IMR-90 (cell line): ENCODE results near the gene ZNF200. TPM values are rescaled to one million over a fixed set of nuclear protein-coding genes. Genes with fewer than 3 reads are reported as not detected.

ENCODE experiments used
- ATAC-seq: fragments of 200-7000 bp; cut with Tn5 transposase; 2 replicates; pipeline ENCODE4 v1.9.1; 2020; ENCODE audit warnings: low read depth, mild to moderate bottlenecking, moderate library complexity
- BruUV-seq: library from RNA; stranded (reverse); fragments of 400-500 nt; replicated peaks from 2 replicates; lab custom pipeline; 2021; lab: Mats Ljungman, UMichigan
- CTCF ChIA-PET: fragments of 300-600 bp; formaldehyde crosslinking; extraction: SDS; loops from one replicate; lab custom pipeline; 2021; ENCODE audit warnings: antibody characterized with exemption; lab: Yijun Ruan, JAX
- POLR2A ChIA-PET: fragments of 300-600 bp; sonication (Branson Sonifier 250); formaldehyde crosslinking; loops from one replicate; lab custom pipeline; 2022; ENCODE audit warnings: antibody characterized with exemption; ENCODE audit not compliant: unreplicated experiment; lab: Charles Lee
- DNase-seq: peaks from one replicate; pipeline ENCODE4 v3.0.0; 2013
- H2AFZ ChIP-seq: replicated peaks from 2 replicates; pipeline ENCODE3; 2013; ENCODE audit warnings: low read length, mild to moderate bottlenecking; ENCODE audit not compliant: poor library complexity
- H2AK5ac ChIP-seq: 2 replicates; pipeline ENCODE4 v1.6.1; 2013; ENCODE audit warnings: low read depth, low read length, inconsistent platforms
- H2AK9ac ChIP-seq: replicated peaks from 2 replicates; pipeline ENCODE3; 2013; ENCODE audit warnings: mild to moderate bottlenecking, low read depth, low read length, moderate library complexity; ENCODE audit not compliant: poor library complexity
- H2BK120ac ChIP-seq: 2 replicates; pipeline ENCODE4 v1.6.1; 2013; ENCODE audit warnings: low read depth, low read length, inconsistent platforms
- H2BK15ac ChIP-seq: 3 replicates; pipeline ENCODE4 v1.6.1; 2013; ENCODE audit warnings: low read depth, low read length, inconsistent platforms
- H2BK20ac ChIP-seq: 2 replicates; pipeline ENCODE4 v1.6.1; 2013; ENCODE audit warnings: low read depth, mild to moderate bottlenecking, inconsistent platforms, low read length, moderate library complexity
- H2BK5ac ChIP-seq: 2 replicates; pipeline ENCODE4 v1.6.1; 2013; ENCODE audit warnings: mild to moderate bottlenecking, low read depth, low read length, inconsistent platforms; ENCODE audit not compliant: poor library complexity, severe bottlenecking
- H3K14ac ChIP-seq: replicated peaks from 2 replicates; pipeline ENCODE4 v1.6.1; 2013; ENCODE audit warnings: low read depth, low read length, inconsistent platforms
- H3K18ac ChIP-seq: 2 replicates; pipeline ENCODE4 v1.6.1; 2013; ENCODE audit warnings: low read depth, low read length, control low read depth
- H3K23ac ChIP-seq: 2 replicates; pipeline ENCODE4 v1.6.1; 2013; ENCODE audit warnings: low read depth, low read length, inconsistent platforms
- H3K27ac ChIP-seq: 2 replicates; pipeline ENCODE4 v1.5.1; 2013; ENCODE audit warnings: mild to moderate bottlenecking, control low read depth, low read length; ENCODE audit not compliant: insufficient read depth
- H3K27me3 ChIP-seq: 2 replicates; pipeline ENCODE4 v1.6.1; 2013; ENCODE audit warnings: low read length; ENCODE audit not compliant: control insufficient read depth, insufficient read depth
- H3K36me3 ChIP-seq: 2 replicates; pipeline ENCODE4 v1.6.1; 2013; ENCODE audit warnings: low read length, mixed read lengths; ENCODE audit not compliant: control insufficient read depth, insufficient read depth
- H3K4ac ChIP-seq: 2 replicates; pipeline ENCODE4 v1.6.1; 2013; ENCODE audit warnings: low read depth, low read length, inconsistent platforms
- H3K4me1 ChIP-seq: 2 replicates; pipeline ENCODE4 v1.6.1; 2013; ENCODE audit warnings: low read length, mixed read lengths; ENCODE audit not compliant: control insufficient read depth, insufficient read depth
- H3K4me2 ChIP-seq: 2 replicates; pipeline ENCODE4 v1.6.1; 2013; ENCODE audit warnings: low read depth, mild to moderate bottlenecking, control low read depth, low read length, moderate library complexity
- H3K4me3 ChIP-seq: 2 replicates; pipeline ENCODE4 v1.5.1; 2013; ENCODE audit warnings: low read depth, mild to moderate bottlenecking, control low read depth, low read length, moderate library complexity; ENCODE audit not compliant: insufficient read depth
- H3K56ac ChIP-seq: 2 replicates; pipeline ENCODE4 v1.6.1; 2013; ENCODE audit warnings: low read length, inconsistent platforms; ENCODE audit not compliant: insufficient read depth; ENCODE audit errors: extremely low read depth
- H3K79me1 ChIP-seq, 2 experiments: 2 replicates each; pipeline ENCODE4 v1.6.1; 2013; ENCODE audit warnings: low read length in 2 of 2, inconsistent platforms in 1 of 2, low read depth in 1 of 2
- H3K9ac ChIP-seq: 2 replicates; pipeline ENCODE4 v1.6.1; 2013; ENCODE audit warnings: low read depth, low read length, control low read depth
- H3K9me1 ChIP-seq: 2 replicates; pipeline ENCODE4 v1.6.1; 2013; ENCODE audit warnings: low read length, inconsistent platforms; ENCODE audit not compliant: insufficient read depth
- H3K9me3 ChIP-seq: 2 replicates; pipeline ENCODE4 v1.6.1; 2013; ENCODE audit warnings: low read length; ENCODE audit not compliant: control insufficient read depth, insufficient read depth
- H4K20me1 ChIP-seq: 2 replicates; pipeline ENCODE4 v1.6.1; 2013; ENCODE audit warnings: low read length, inconsistent platforms; ENCODE audit not compliant: insufficient read depth
- H4K5ac ChIP-seq: 2 replicates; pipeline ENCODE4 v1.6.1; 2013; ENCODE audit warnings: mild to moderate bottlenecking, low read depth, low read length, control low read depth
- H4K8ac ChIP-seq, 2 experiments: 2 replicates each; pipeline ENCODE4 v1.6.1; 2013; ENCODE audit warnings: low read depth in 2 of 2, low read length in 2 of 2, control low read depth in 1 of 2, inconsistent platforms in 1 of 2
- H4K91ac ChIP-seq: 2 replicates; pipeline ENCODE4 v1.6.1; 2013; ENCODE audit warnings: low read depth, low read length, inconsistent platforms; ENCODE audit not compliant: insufficient read depth
- BHLHE40 ChIP-seq: fragments of 150-350 bp; IDR thresholded peaks from 2 replicates; pipeline ENCODE4 v1.6.1; 2016; ENCODE audit warnings: mild to moderate bottlenecking, low read depth, low read length
- CHD1 ChIP-seq: IDR thresholded peaks from 2 replicates; pipeline ENCODE4 v1.6.1; 2012; ENCODE audit warnings: low read depth, low read length, improper control_type of control experiment
- CTCF ChIP-seq: conservative IDR thresholded peaks from 2 replicates; pipeline ENCODE4 v1.5.1; 2012; ENCODE audit warnings: mild to moderate bottlenecking, low read depth, low read length, improper control_type of control experiment
- FOS ChIP-seq: fragments of 150-350 bp; IDR thresholded peaks from 2 replicates; pipeline ENCODE4 v1.6.1; 2016; ENCODE audit warnings: low read depth, low read length
- POLR2A ChIP-seq: IDR thresholded peaks from 2 replicates; pipeline ENCODE4 v1.6.1; 2012; ENCODE audit warnings: mild to moderate bottlenecking, low read depth, low read length
- RFX5 ChIP-seq: IDR thresholded peaks from 2 replicates; pipeline ENCODE4 v1.8.0; 2012; ENCODE audit warnings: low read depth, mild to moderate bottlenecking, low read length, moderate library complexity
- SMC3 ChIP-seq: fragments of 150-350 bp; IDR thresholded peaks from 2 replicates; pipeline ENCODE4 v1.6.1; 2016; ENCODE audit warnings: low read depth, mild to moderate bottlenecking, antibody characterized with exemption, low read length, moderate library complexity
- WGBS, 2 experiments: methylation state at CpG; one replicate each; pipeline versions ENCODE4 v1.1.5 to v1.1.7; 2013; ENCODE audit warnings: missing lambda C conversion rate in 2 of 2; ENCODE audit not compliant: insufficient read length in 1 of 2; ENCODE audit errors: extremely low coverage in 2 of 2; 5-methylcytosine and 5-hydroxymethylcytosine counted together
- dilution Hi-C: fragments of 300-500 bp; cut with HindIII; formaldehyde crosslinking; loops from one replicate; pipeline ENCODE4 v1.14.3; 2018; ENCODE audit warnings: low sequenced_read_pairs; ENCODE audit not compliant: unreplicated experiment
- in situ Hi-C: fragments of 300-500 bp; cut with MboI; formaldehyde crosslinking; loops from 3 replicates; pipeline ENCODE4 v1.14.3; 2019; ENCODE audit warnings: low sequenced_read_pairs, inconsistent platforms, mixed read lengths
- intact Hi-C: fragments of 100-400 bp; cut with micrococcal nuclease; formaldehyde crosslinking; loops from 2 replicates; pipeline ENCODE4 v1.10.0; 2022
- polyA plus RNA-seq, 3 experiments: library from polyadenylated mRNA; depleted of rRNA; stranded (reverse); fragments of >200 nt; gene quantifications; 2 replicates each; pipeline ENCODE4 v1.2.3, GENCODE V29; 2012; ENCODE audit warnings: low replicate concordance in 1 of 3
- total RNA-seq: library from RNA; depleted of rRNA; stranded (reverse); fragments of >200 nt; gene quantifications from 2 replicates; pipeline ENCODE4 v1.2.3, GENCODE V29; 2012
- TF ChIP-seq, protein P1 (sequence below): fragments of 150-350 bp; IDR thresholded peaks from 2 replicates; pipeline ENCODE4 v1.6.1; 2016; ENCODE audit warnings: low read depth, mild to moderate bottlenecking, low read length, moderate library complexity, borderline replicate concordance

ZNF200 gene
- total and polyA plus RNA-seq, 2 of the 4 experiments (the other 2 are of a cell fraction): 3.7 to 7.5 TPM

DNA sequence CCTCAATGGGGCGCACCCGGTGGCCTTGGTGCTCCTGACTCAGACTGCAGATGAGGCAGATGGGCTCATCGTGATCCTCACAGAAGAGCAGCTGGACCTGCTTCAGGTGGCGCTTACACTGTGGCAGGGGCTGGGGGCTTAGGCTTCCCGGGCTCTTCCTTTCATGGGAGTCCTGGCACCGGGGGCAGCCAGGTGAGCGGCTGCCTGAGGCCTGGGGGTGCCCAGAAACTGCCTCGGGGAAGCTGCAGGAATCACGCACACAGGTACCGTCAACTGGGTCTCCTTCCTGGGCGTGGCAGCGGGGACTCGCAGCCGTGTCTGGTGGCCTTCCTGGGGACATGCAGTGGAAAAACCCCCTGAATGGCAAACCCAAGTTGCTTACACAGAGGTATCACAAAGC is 14.5 kb upstream of the ZNF200 start:
- ChIA-PET CTCF (no interaction called here), POLR2A (no interaction called here)
- no peak overlapping the region for H4K8ac ChIP-seq
- H2BK120ac ChIP-seq: no peak overlapping the region
- BruUV-seq: no TSS peak
- no peak overlapping the region for H2BK20ac ChIP-seq
- H3K23ac ChIP-seq: no peak overlapping the region
- peaks cover 30% of the 10 kb centered on the region for H3K27me3 ChIP-seq
- H3K4me1 ChIP-seq: no peaks in the 10 kb centered on the region
- H2BK15ac ChIP-seq: no peak overlapping the region
- TF ChIP-seq CHD1 (no peak), SMC3 (no peak), FOS (no peak), POLR2A (no peak), CTCF (no peak), RFX5 (no peak), BHLHE40 (no peak)
- TF ChIP-seq, protein P1, sequence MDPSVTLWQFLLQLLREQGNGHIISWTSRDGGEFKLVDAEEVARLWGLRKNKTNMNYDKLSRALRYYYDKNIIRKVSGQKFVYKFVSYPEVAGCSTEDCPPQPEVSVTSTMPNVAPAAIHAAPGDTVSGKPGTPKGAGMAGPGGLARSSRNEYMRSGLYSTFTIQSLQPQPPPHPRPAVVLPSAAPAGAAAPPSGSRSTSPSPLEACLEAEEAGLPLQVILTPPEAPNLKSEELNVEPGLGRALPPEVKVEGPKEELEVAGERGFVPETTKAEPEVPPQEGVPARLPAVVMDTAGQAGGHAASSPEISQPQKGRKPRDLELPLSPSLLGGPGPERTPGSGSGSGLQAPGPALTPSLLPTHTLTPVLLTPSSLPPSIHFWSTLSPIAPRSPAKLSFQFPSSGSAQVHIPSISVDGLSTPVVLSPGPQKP: no peak
- no peak overlapping the region for H3K27ac ChIP-seq
- in situ Hi-C loops (no loop called here), dilution Hi-C loops (no loop called here), intact Hi-C loops (no loop called here)
- no peaks in the 10 kb centered on the region for H3K36me3 ChIP-seq
- no peak overlapping the region for H3K9ac ChIP-seq
- H3K14ac ChIP-seq: no peak overlapping the region
- H3K79me1 ChIP-seq: no peaks in the 10 kb centered on the region
- no peak overlapping the region for H2BK5ac ChIP-seq
- no peak overlapping the region for H4K5ac ChIP-seq
- no peaks in the 10 kb centered on the region; the same call in 1 of the 2 replicates for H3K9me3 ChIP-seq
- no peak overlapping the region for H3K4me3 ChIP-seq
- H4K91ac ChIP-seq: no peak overlapping the region
- DNase-seq (no peak), ATAC-seq (no peak)
- no peak overlapping the region for H3K18ac ChIP-seq
- H3K4ac ChIP-seq: no peak overlapping the region
- H3K56ac ChIP-seq: no peak overlapping the region
- H4K20me1 ChIP-seq: no peaks in the 10 kb centered on the region
- H3K9me1 ChIP-seq: no peaks in the 10 kb centered on the region
- H3K4me2 ChIP-seq: no peak overlapping the region
- WGBS, 2 experiments: 72% methylated on average over 7 of the region's 14 CpGs; no CpG with 5 or more reads in 1 of the 2 experiments
- no peak overlapping the region for H2AK9ac ChIP-seq
- no peak overlapping the region for H2AFZ ChIP-seq
- H2AK5ac ChIP-seq: no peak overlapping the region
